ENCODE data around the gene SP110. TPM values are rescaled to one million over a fixed set of nuclear protein-coding genes. Genes with fewer than 3 reads are reported as not detected.

The SP110 gene
- total and polyA plus RNA-seq, 2 of the 8 experiments (the other 6 are each of a cell fraction or from before 2014, with no cell fraction given), result 3.1 to 7.1 TPM

GRCh38 chr2:230181195-230181594, 38.6 kb downstream of the SP110 start:
- DNase-seq (ENCODE audit: low read depth in 1 of 2, low spot score in 2 of 2), result no peak
- H2AK5ac ChIP-seq (ENCODE audit: low read depth, low read length), result no peak overlapping the region
- H2BK20ac ChIP-seq (ENCODE audit: low read length), result no peak overlapping the region
- no peaks in the 10 kb centered on the region for H3K79me2 ChIP-seq (ENCODE audit: control insufficient read depth in 1 of 2, insufficient read depth in 2 of 2, low read length in 2 of 2)
- ChIA-PET POLR2A (ENCODE audit: partially characterized antibody) (no interaction called here), CTCF (ENCODE audit: partially characterized antibody) (no interaction called here)
- peaks cover 0 to 4% of the 10 kb centered on the region in 2 experiments; a peak in 1 of 4 replicates for H3K9me3 ChIP-seq (ENCODE audit: insufficient read depth in 2 of 2, low read depth in 1 of 2, low read length in 1 of 2)
- H3K27ac ChIP-seq (ENCODE audit: low read depth, low read length), result no peak overlapping the region
- no peak overlapping the region; the same call in 1 of the 2 replicates for H2BK12ac ChIP-seq (ENCODE audit: low read depth, low read length)
- no peak overlapping the region for H3K23ac ChIP-seq (ENCODE audit: insufficient read length)
- H4K20me1 ChIP-seq (replicated peaks in 1 of 2; ENCODE audit: control insufficient read depth in 1 of 2, insufficient read depth in 2 of 2, low read length in 2 of 2), result no peaks in the 10 kb centered on the region
- H3K4me3 ChIP-seq (ENCODE audit: extremely low read depth in 1 of 4, insufficient read depth in 2 of 4, low read depth in 3 of 4, low read length in 4 of 4), result no peak overlapping the region
- H3K14ac ChIP-seq (ENCODE audit: insufficient read length), result no peak overlapping the region
- H4K8ac ChIP-seq (ENCODE audit: extremely low read depth, insufficient read depth, low read length), result no peak overlapping the region
- no peak overlapping the region for H4K91ac ChIP-seq (replicated peaks; ENCODE audit: insufficient read length, low read length)
- H3K56ac ChIP-seq (replicated peaks; ENCODE audit: insufficient read length, low read depth, low read length), result no peak overlapping the region
- no peaks in the 10 kb centered on the region; a peak in 1 of 7 replicates for H3K27me3 ChIP-seq (replicated peaks in 1 of 4; ENCODE audit: control insufficient read depth in 3 of 4, extremely low read depth in 1 of 4, insufficient read depth in 3 of 4, low read length in 3 of 4)
- no peak overlapping the region for H2BK5ac ChIP-seq (ENCODE audit: low read depth, low read length)
- H3K4me1 ChIP-seq (replicated peaks in 1 of 4; ENCODE audit: control insufficient read depth in 3 of 4, insufficient read depth in 4 of 4, low read length in 3 of 4), result peaks cover 0 to 9% (median 2%) of the 10 kb centered on the region in 4 experiments; a peak in 3 of 7 replicates
- H2BK120ac ChIP-seq (replicated peaks; ENCODE audit: low read depth, low read length), result no peak overlapping the region
- no peak overlapping the region for H2BK15ac ChIP-seq (ENCODE audit: low read length)
- no peaks in the 10 kb centered on the region for H3K36me3 ChIP-seq (ENCODE audit: control insufficient read depth in 2 of 4, insufficient read depth in 4 of 4, low read length in 3 of 4)
- no peak for FAIRE-seq
- no peaks in the 10 kb centered on the region for H3K23me2 ChIP-seq (ENCODE audit: low read depth, low read length)
- no peak overlapping the region for H3K18ac ChIP-seq (ENCODE audit: extremely low read depth, low read length)
- no peak overlapping the region for H4K5ac ChIP-seq (ENCODE audit: insufficient read length, low read depth, low read length)
- no peak overlapping the region for H2AFZ ChIP-seq (ENCODE audit: low read length)
- WGBS, 2 experiments (ENCODE audit: extremely low coverage in 1 of 2, insufficient coverage in 1 of 2, insufficient read length in 1 of 2, insufficient replicate concordance in 2 of 2, low coverage in 1 of 2, low lambda C conversion rate in 2 of 2, missing lambda C conversion rate in 1 of 2), result 86% methylated on average over 2 of the region's 2 CpGs; no CpG with 5 or more reads in 1 of the 2 experiments
- H3K79me1 ChIP-seq (ENCODE audit: low read depth, low read length), result no peaks in the 10 kb centered on the region
- H3K4ac ChIP-seq (replicated peaks; ENCODE audit: insufficient read length, low read depth, low read length), result no peak overlapping the region
- H3K4me2 ChIP-seq (ENCODE audit: insufficient read depth in 1 of 2, low read depth in 2 of 2, low read length in 2 of 2), result no peak overlapping the region
- no peak overlapping the region for H3K9ac ChIP-seq (replicated peaks in 1 of 4; ENCODE audit: extremely low read depth in 1 of 4, low read depth in 3 of 4, low read length in 3 of 4)
- TF ChIP-seq RAD21 (IDR thresholded peaks at IDR 0.05 in 1 of 2, conservative IDR thresholded peaks at IDR 0.05 in 1 of 2; ENCODE audit: low read depth in 2 of 2, low read length in 2 of 2) (no peak), EGR1 (IDR thresholded peaks at IDR 0.05; ENCODE audit: borderline replicate concordance, low read depth, low read length) (no peak), SIN3A (conservative IDR thresholded peaks at IDR 0.05 in 1 of 2, IDR thresholded peaks at IDR 0.05 in 1 of 2; ENCODE audit: low read depth in 1 of 2, low read length in 2 of 2) (no peak), NANOG (IDR thresholded peaks at IDR 0.05; ENCODE audit: insufficient read depth, low read depth, low read length, poor library complexity, severe bottlenecking) (no peak)
